Activated CD8-positive, alpha-beta T cell treated with anti-CD3 and anti-CD28 coated beads for 36 hours (primary cell): ENCODE results near the gene LYRM4. TPM values are rescaled to one million over a fixed set of nuclear protein-coding genes. Genes with fewer than 3 reads are reported as not detected.

Experiments
- ATAC-seq: fragments of 200-7000 bp; cut with Tn5 transposase; one replicate; pipeline ENCODE4 v1.10.0; 2021; ENCODE audit warnings: mild to moderate bottlenecking, moderate library complexity
- CTCF ChIA-PET: fragments of 350-600 bp; sonication (Branson Sonifier 250); formaldehyde crosslinking; loops from one replicate; lab custom pipeline; 2021; ENCODE audit warnings: antibody characterized with exemption; lab: Charles Lee
- POLR2A ChIA-PET: fragments of 350-600 bp; sonication (Branson Sonifier 250); formaldehyde crosslinking; loops from one replicate; lab custom pipeline; 2021; ENCODE audit warnings: antibody characterized with exemption; lab: Charles Lee
- DNase-seq: peaks from one replicate; pipeline ENCODE4 v3.0.0-alpha.2; 2020
- H3K27ac Mint-ChIP-seq: one replicate; pipeline ENCODE4 v1.8.0; 2021; ENCODE audit warnings: mild to moderate bottlenecking, mixed read lengths
- H3K27me3 Mint-ChIP-seq: one replicate; pipeline ENCODE4 v1.8.0; 2021; ENCODE audit warnings: mixed read lengths
- H3K36me3 Mint-ChIP-seq: one replicate; pipeline ENCODE4 v1.8.0; 2021; ENCODE audit warnings: low read depth, mixed read lengths
- H3K4me1 Mint-ChIP-seq: one replicate; pipeline ENCODE4 v1.8.0; 2021; ENCODE audit warnings: low read depth, mixed read lengths
- H3K4me3 Mint-ChIP-seq: one replicate; pipeline ENCODE4 v1.8.0; 2021; ENCODE audit warnings: mild to moderate bottlenecking, moderate library complexity, mixed read lengths
- H3K9me3 Mint-ChIP-seq: one replicate; pipeline ENCODE4 v1.8.0; 2021; ENCODE audit warnings: mixed read lengths
- CTCF ChIP-seq: fragments of 200-600 bp; IDR thresholded peaks from one replicate; pipeline ENCODE4 v1.8.0; 2022; ENCODE audit warnings: antibody characterized with exemption, mild to moderate bottlenecking
- intact Hi-C: fragments of 100-400 bp; cut with micrococcal nuclease; formaldehyde crosslinking; loops from one replicate; pipeline ENCODE4 v1.10.0; 2022
- total RNA-seq, 2 experiments: library from RNA; stranded (reverse); gene quantifications; one replicate each; pipeline ENCODE4 v1.2.3, GENCODE V29; 2021

LYRM4 gene
- total RNA-seq, 2 experiments from 2014 or later: 43.5 to 50.6 TPM

- ChIA-PET CTCF (no interaction called here), POLR2A (no interaction called here)
- H3K36me3 Mint-ChIP-seq: peaks cover 3% of the 10 kb centered on the region
- TF ChIP-seq CTCF: no peak
- no peaks in the 10 kb centered on the region for H3K27me3 Mint-ChIP-seq
- no peak overlapping the region for H3K27ac Mint-ChIP-seq
- no peak overlapping the region for H3K4me3 Mint-ChIP-seq
- DNase-seq: no peak
- H3K9me3 Mint-ChIP-seq: no peaks in the 10 kb centered on the region
- peaks cover 5% of the 10 kb centered on the region for H3K4me1 Mint-ChIP-seq
- intact Hi-C loops: loop anchor here (10.0 kb wide), 1 partner anchor 184 kb away; no protein-coding TSS in a partner anchor
- ATAC-seq: no peak
Observed at GRCh38 chr6:5201271-5201670, 59.5 kb downstream of the LYRM4 start.

DNA sequence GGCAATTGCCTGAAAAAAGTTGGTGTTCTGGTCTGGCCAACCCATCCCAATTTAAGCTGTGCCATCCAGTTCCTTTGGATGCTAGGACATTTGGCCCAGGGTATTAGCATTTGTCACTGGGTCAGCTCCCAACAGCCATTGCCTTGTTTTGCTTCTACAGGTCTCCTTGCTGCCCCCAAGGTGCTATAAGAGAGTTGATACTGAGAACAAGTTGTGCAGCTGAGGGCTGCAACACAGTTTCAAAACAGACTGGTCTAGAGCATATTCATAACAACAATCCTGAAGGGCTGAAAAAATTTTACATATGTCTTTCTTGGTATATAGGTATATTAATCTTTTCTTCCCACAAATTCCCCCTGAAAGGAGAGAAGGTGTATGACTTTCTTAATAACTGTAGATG is 61.0 kb downstream of the LYRM4 start:
- H3K4me1 Mint-ChIP-seq: peaks cover 5% of the 10 kb centered on the region
- no peak for TF ChIP-seq CTCF
- ChIA-PET POLR2A (no interaction called here), CTCF (interaction anchor here (1.3 to 1.5 kb wide), 2 partner anchors 11 to 56 kb away, joined by 3 to 5 read pairs; no protein-coding TSS in a partner anchor)
- no peak overlapping the region for H3K27ac Mint-ChIP-seq
- ATAC-seq (no peak), DNase-seq (no peak)
- intact Hi-C loops: loop anchor here (10.0 kb wide), 1 partner anchor 185 kb away; no protein-coding TSS in a partner anchor
- H3K4me3 Mint-ChIP-seq: no peak overlapping the region
- no peaks in the 10 kb centered on the region for H3K9me3 Mint-ChIP-seq
- H3K27me3 Mint-ChIP-seq: no peaks in the 10 kb centered on the region
- H3K36me3 Mint-ChIP-seq: peaks cover 9% of the 10 kb centered on the region

- Mint-ChIP-seq H3K27me3 (no peaks in the 10 kb centered on the region), H3K9me3 (no peaks in the 10 kb centered on the region), H3K4me1 (peaks cover 5% of the 10 kb centered on the region), H3K36me3 (peaks cover 9% of the 10 kb centered on the region), H3K27ac (no peak overlapping the region), H3K4me3 (no peak overlapping the region)
- CTCF ChIA-PET: interaction anchor here (1.3 to 1.5 kb wide), 2 partner anchors 11 to 55 kb away, joined by 3 to 5 read pairs; no protein-coding TSS in a partner anchor
- no peak for TF ChIP-seq CTCF
- intact Hi-C loops: no loop called here
- DNase-seq: no peak
- ATAC-seq: peak; percentile 80
- POLR2A ChIA-PET: no interaction called here
Observed at GRCh38 chr6:5199283-5199682, 61.5 kb downstream of the LYRM4 start.

GRCh38 chr6:5197084-5197483 is 63.7 kb downstream of the LYRM4 start:
- POLR2A ChIA-PET: no interaction called here
- intact Hi-C loops: no loop called here
- H3K27ac Mint-ChIP-seq: no peak overlapping the region

More at GRCh38 chr6:5197084-5197483, 63.7 kb downstream of the LYRM4 start:
- Mint-ChIP-seq H3K4me3 (no peak overlapping the region), H3K9me3 (no peaks in the 10 kb centered on the region), H3K4me1 (peaks cover 5% of the 10 kb centered on the region), H3K27me3 (no peaks in the 10 kb centered on the region), H3K36me3 (peaks cover 9% of the 10 kb centered on the region)
- CTCF ChIA-PET: interaction anchor here (1.2 to 2.2 kb wide), 3 partner anchors 18 to 160 kb away, joined by 3 to 7 read pairs (median 4); no protein-coding TSS in a partner anchor
- no peak for DNase-seq
- ATAC-seq: no peak
- no peak for TF ChIP-seq CTCF
